Endothelial cell of umbilical vein (primary cell): ENCODE measurements around the gene ITGB2. TPM values are rescaled to one million over a fixed set of nuclear protein-coding genes. Genes with fewer than 3 reads are reported as not detected.

ENCODE experiments used
- BruUV-seq: library from RNA; stranded (reverse); fragments of 400-500 nt; replicated peaks from 2 replicates; lab custom pipeline; 2021; lab: Mats Ljungman, UMichigan
- CTCF ChIA-PET: fragments of 300-600, 350-600 bp; sonication (Branson Sonifier 250); formaldehyde crosslinking; loops from one replicate; lab custom pipeline; 2021; ENCODE audit warnings: antibody characterized with exemption, inconsistent platforms; lab: Charles Lee
- POLR2A ChIA-PET: fragments of 300-600, 350-600 bp; sonication (Branson Sonifier 250); formaldehyde crosslinking; loops from one replicate; lab custom pipeline; 2021; ENCODE audit warnings: antibody characterized with exemption, inconsistent platforms; lab: Charles Lee
- DNase-seq: peaks from one replicate; pipeline ENCODE4 v3.0.0-alpha.2; 2011; ENCODE audit warnings: low read depth, low spot score
- FAIRE-seq: peaks from 2 replicates; lab custom pipeline; 2011; peaks lifted over from hg19 to GRCh38; lab: Jason Lieb, UNC
- H2AFZ ChIP-seq: 2 replicates; pipeline ENCODE4 v1.6.0; 2012; ENCODE audit warnings: low read depth, low read length, control low read depth, inconsistent platforms
- H3K27ac ChIP-seq: 2 replicates; pipeline ENCODE4 v1.5.1; 2011; ENCODE audit warnings: low read depth, mild to moderate bottlenecking, control low read depth, low read length, moderate library complexity; ENCODE audit not compliant: insufficient read depth
- H3K27me3 ChIP-seq, 2 experiments: 2 replicates each; pipeline versions ENCODE4 v1.6.0 to v1.6.1; 2011; ENCODE audit warnings: low read length in 2 of 2, mixed read lengths in 1 of 2; ENCODE audit not compliant: control insufficient read depth in 2 of 2, insufficient read depth in 2 of 2
- H3K36me3 ChIP-seq, 2 experiments: 2 replicates in 1 of 2; 3 replicates in 1 of 2; pipeline ENCODE4 v1.5.1; 2011; ENCODE audit warnings: low read length in 2 of 2, mild to moderate bottlenecking in 1 of 2, moderate library complexity in 1 of 2; ENCODE audit not compliant: control insufficient read depth in 2 of 2, insufficient read depth in 2 of 2; ENCODE audit errors: extremely low read depth in 1 of 2
- H3K4me1 ChIP-seq: 3 replicates; pipeline ENCODE4 v1.5.1; 2011; ENCODE audit warnings: mild to moderate bottlenecking, low read length; ENCODE audit not compliant: control insufficient read depth, insufficient read depth; ENCODE audit errors: extremely low read depth
- H3K4me2 ChIP-seq: 2 replicates; pipeline ENCODE4 v1.6.1; 2011; ENCODE audit warnings: low read length, control low read depth, mixed read lengths; ENCODE audit not compliant: insufficient read depth
- H3K4me3 ChIP-seq, 3 experiments: fragments of 200-600 bp in 1 of 3; sonication (generic), shearing (Covaris generic) in 1 of 3; replicated peaks in 1 of 3; 2 replicates each; pipeline ENCODE4 v1.5.1; 2011 to 2016; ENCODE audit warnings: control low read depth in 3 of 3, low read length in 3 of 3, mild to moderate bottlenecking in 2 of 3, inconsistent platforms in 1 of 3, low read depth in 1 of 3, moderate library complexity in 1 of 3; ENCODE audit not compliant: insufficient read depth in 1 of 3
- H3K79me2 ChIP-seq: 2 replicates; pipeline ENCODE4 v1.6.0; 2012; ENCODE audit warnings: low read length, inconsistent platforms; ENCODE audit not compliant: control insufficient read depth, insufficient read depth
- H3K9ac ChIP-seq: replicated peaks from 2 replicates; pipeline ENCODE3; 2011; ENCODE audit warnings: low read length, control low read depth; ENCODE audit not compliant: insufficient read depth; ENCODE audit errors: extremely low read depth
- H3K9me1 ChIP-seq: replicated peaks from 3 replicates; pipeline ENCODE4 v1.6.0; 2011; ENCODE audit warnings: mild to moderate bottlenecking, low read length; ENCODE audit not compliant: control insufficient read depth, insufficient read depth; ENCODE audit errors: extremely low read depth
- H3K9me3 ChIP-seq: replicated peaks from 2 replicates; pipeline ENCODE4 v1.5.1; 2012; ENCODE audit warnings: low read length, inconsistent platforms; ENCODE audit not compliant: control insufficient read depth, insufficient read depth
- H4K20me1 ChIP-seq: replicated peaks from 2 replicates; pipeline ENCODE3; 2011; ENCODE audit warnings: mild to moderate bottlenecking, low read length; ENCODE audit not compliant: control insufficient read depth, insufficient read depth; ENCODE audit errors: extremely low read depth
- EZH2 ChIP-seq: IDR thresholded peaks from 2 replicates; pipeline ENCODE4 v1.6.1; 2012; ENCODE audit warnings: borderline replicate concordance, low read depth, mild to moderate bottlenecking, moderate library complexity, low read length, inconsistent platforms; ENCODE audit not compliant: severe bottlenecking
- FOS ChIP-seq: IDR thresholded peaks from 2 replicates; pipeline ENCODE4 v1.6.1; 2011; ENCODE audit warnings: mild to moderate bottlenecking, low read length, moderate library complexity, borderline replicate concordance; ENCODE audit not compliant: insufficient read depth
- GATA2 ChIP-seq: IDR thresholded peaks from 2 replicates; pipeline ENCODE4 v1.7.0; 2011; ENCODE audit warnings: low read depth, mild to moderate bottlenecking, moderate library complexity, mixed read lengths, low read length; ENCODE audit not compliant: insufficient read length, insufficient read depth
- JUN ChIP-seq: IDR thresholded peaks from 2 replicates; pipeline ENCODE4 v1.6.1; 2011; ENCODE audit warnings: borderline replicate concordance, low read depth; ENCODE audit not compliant: insufficient read length, insufficient read depth
- MYC ChIP-seq: IDR thresholded peaks from one replicate; pipeline ENCODE4 v1.6.1; 2011; ENCODE audit warnings: mild to moderate bottlenecking, low read depth, low read length
- POLR2A ChIP-seq: IDR thresholded peaks from 2 replicates; pipeline ENCODE4 v1.6.1; 2012; ENCODE audit warnings: low read depth, mild to moderate bottlenecking, control low read depth, low read length
- POLR2AphosphoS5 ChIP-seq: IDR thresholded peaks from 2 replicates; pipeline ENCODE4 v1.6.1; 2012; ENCODE audit warnings: low read depth, mild to moderate bottlenecking, control low read depth, low read length, moderate library complexity; ENCODE audit not compliant: insufficient read depth
- dilution Hi-C: fragments of 300-500 bp; cut with MboI; formaldehyde crosslinking; loops from one replicate; pipeline ENCODE4 v1.15.0; 2019; ENCODE audit warnings: low sequenced_read_pairs; ENCODE audit not compliant: extremely low pct_ligation_motif_present
- intact Hi-C: fragments of 100-400 bp; cut with micrococcal nuclease; formaldehyde crosslinking; loops from one replicate; pipeline ENCODE4 v1.10.0; 2022
- polyA plus RNA-seq, 4 experiments: library from polyadenylated mRNA; depleted of rRNA in 3 of 4; stranded (reverse) in 3 of 4; unstranded in 1 of 4; fragments of >200 nt; gene quantifications; 2 replicates each; pipeline versions ENCODE4 v1.2.1 to v1.2.3, GENCODE V29; 2011 to 2012; ENCODE audit warnings: missing spikeins in 1 of 4
- total RNA-seq: library from RNA; stranded (reverse); gene quantifications from 2 replicates; pipeline ENCODE4 v1.2.3, GENCODE V29; 2021
- TF ChIP-seq, protein P1 (sequence below), 2 donors: IDR thresholded peaks; 1 replicate in 1 of 2; 2 replicates in 1 of 2; pipeline ENCODE4 v1.5.1; 2011; ENCODE audit warnings: low read length in 2 of 2, mild to moderate bottlenecking in 2 of 2, moderate library complexity in 2 of 2, control low read depth in 1 of 2, inconsistent platforms in 1 of 2, low read depth in 1 of 2; ENCODE audit not compliant: insufficient read depth in 1 of 2; ENCODE audit errors: extremely low read depth in 1 of 2
- TF ChIP-seq, protein P2 (sequence below): IDR thresholded peaks from 2 replicates; pipeline ENCODE4 v1.6.1; 2011; ENCODE audit not compliant: insufficient read depth, insufficient read length

Gene ITGB2
- total and polyA plus RNA-seq, 2 donors (not counting 3 experiments of a cell fraction or from before 2014, with no cell fraction given) = 0.39 to 0.91 TPM

DNA sequence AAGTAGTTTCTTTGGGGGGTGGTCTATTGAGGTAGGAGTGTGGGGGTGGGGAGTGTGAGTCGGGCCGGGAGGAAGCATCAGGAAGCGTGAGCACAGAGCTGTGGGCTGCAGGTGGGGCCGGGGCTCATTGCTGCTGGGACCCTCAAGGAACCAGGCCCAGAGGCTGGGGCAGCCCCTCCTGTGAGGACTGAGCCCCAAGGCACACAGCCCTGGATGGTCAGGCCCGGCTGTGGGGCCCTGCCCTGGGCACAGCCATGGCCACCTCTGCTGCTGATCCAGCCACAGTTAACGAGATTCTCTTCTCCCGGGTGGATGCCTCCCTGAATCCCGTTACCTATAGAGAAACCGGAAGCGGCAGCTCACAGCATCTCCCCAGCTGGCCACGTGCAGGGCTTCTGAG lies 79.9 kb downstream of the ITGB2 start:
- dilution Hi-C loops = no loop called here
- ChIA-PET POLR2A (no interaction called here), CTCF (no interaction called here)
- Histone ChIP-seq H3K4me3 (no peak overlapping the region), H4K20me1 (no peaks in the 10 kb centered on the region), H3K27ac (no peak overlapping the region), H3K9me1 (no peaks in the 10 kb centered on the region), H3K36me3 (no peaks in the 10 kb centered on the region), H3K9me3 (no peaks in the 10 kb centered on the region), H3K27me3 (peaks cover 2 to 4% of the 10 kb centered on the region in 2 experiments), H3K79me2 (no peaks in the 10 kb centered on the region), H3K4me1 (peaks cover 1% of the 10 kb centered on the region), H2AFZ (no peak overlapping the region), H3K9ac (no peak overlapping the region), H3K4me2 (no peak overlapping the region)
- no peak for DNase-seq
- intact Hi-C loops = no loop called here
- BruUV-seq = no TSS peak
- no peak for FAIRE-seq
- TF ChIP-seq JUN = no peak
- TF ChIP-seq POLR2AphosphoS5 = no peak
- TF ChIP-seq EZH2 = no peak
- TF ChIP-seq GATA2 = no peak
- no peak for TF ChIP-seq FOS

DNA sequence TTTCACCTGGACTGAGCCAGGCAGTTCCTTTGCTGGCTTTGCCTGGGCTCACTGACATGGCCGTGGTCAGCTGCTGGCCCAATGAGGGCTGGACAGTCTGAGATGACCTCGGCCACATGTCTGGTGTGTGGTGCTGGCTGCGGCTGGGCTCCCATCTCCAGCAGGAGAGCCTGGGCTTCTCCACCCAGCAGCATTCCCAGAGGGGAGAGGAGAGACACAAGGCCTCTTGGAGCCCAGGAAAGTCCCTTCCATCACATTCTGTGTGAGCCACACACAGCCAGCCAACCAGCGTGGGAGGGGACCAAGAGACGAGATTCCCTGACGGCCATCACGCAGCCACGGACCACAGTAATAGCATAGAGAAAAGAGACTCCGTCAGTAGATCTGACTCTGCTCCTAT lies 81.7 kb downstream of the ITGB2 start:
- Histone ChIP-seq H3K4me2 (no peak overlapping the region), H3K9me1 (no peaks in the 10 kb centered on the region), H3K4me1 (no peaks in the 10 kb centered on the region), H3K79me2 (no peaks in the 10 kb centered on the region), H2AFZ (no peak overlapping the region), H3K9ac (no peak overlapping the region), H3K27ac (no peak overlapping the region), H3K36me3 (no peaks in the 10 kb centered on the region), H3K9me3 (no peaks in the 10 kb centered on the region), H3K27me3 (peaks cover 0 to 2% of the 10 kb centered on the region in 2 experiments), H3K4me3 (no peak overlapping the region), H4K20me1 (no peaks in the 10 kb centered on the region)
- BruUV-seq = no TSS peak
- intact Hi-C loops (no loop called here), dilution Hi-C loops (no loop called here)
- DNase-seq (no peak), FAIRE-seq (no peak)
- POLR2A ChIA-PET = no interaction called here
- CTCF ChIA-PET = no interaction called here
- TF ChIP-seq FOS (no peak), MYC (no peak), POLR2AphosphoS5 (no peak), EZH2 (no peak), JUN (no peak), POLR2A (no peak)
- TF ChIP-seq, protein P1, sequence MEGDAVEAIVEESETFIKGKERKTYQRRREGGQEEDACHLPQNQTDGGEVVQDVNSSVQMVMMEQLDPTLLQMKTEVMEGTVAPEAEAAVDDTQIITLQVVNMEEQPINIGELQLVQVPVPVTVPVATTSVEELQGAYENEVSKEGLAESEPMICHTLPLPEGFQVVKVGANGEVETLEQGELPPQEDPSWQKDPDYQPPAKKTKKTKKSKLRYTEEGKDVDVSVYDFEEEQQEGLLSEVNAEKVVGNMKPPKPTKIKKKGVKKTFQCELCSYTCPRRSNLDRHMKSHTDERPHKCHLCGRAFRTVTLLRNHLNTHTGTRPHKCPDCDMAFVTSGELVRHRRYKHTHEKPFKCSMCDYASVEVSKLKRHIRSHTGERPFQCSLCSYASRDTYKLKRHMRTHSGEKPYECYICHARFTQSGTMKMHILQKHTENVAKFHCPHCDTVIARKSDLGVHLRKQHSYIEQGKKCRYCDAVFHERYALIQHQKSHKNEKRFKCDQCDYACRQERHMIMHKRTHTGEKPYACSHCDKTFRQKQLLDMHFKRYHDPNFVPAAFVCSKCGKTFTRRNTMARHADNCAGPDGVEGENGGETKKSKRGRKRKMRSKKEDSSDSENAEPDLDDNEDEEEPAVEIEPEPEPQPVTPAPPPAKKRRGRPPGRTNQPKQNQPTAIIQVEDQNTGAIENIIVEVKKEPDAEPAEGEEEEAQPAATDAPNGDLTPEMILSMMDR (IDR thresholded peaks at IDR 0.05; ENCODE audit: extremely low read depth in 1 of 2, insufficient read depth in 1 of 2, low read depth in 1 of 2, low read length in 2 of 2) = no peak
- TF ChIP-seq, protein P2, sequence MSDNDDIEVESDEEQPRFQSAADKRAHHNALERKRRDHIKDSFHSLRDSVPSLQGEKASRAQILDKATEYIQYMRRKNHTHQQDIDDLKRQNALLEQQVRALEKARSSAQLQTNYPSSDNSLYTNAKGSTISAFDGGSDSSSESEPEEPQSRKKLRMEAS = no peak
